Testis (tissue), 2 donors: Measurements from ENCODE around the gene CCDC152.

ENCODE experiments used
- POLR2A ChIP-seq: fragments of 450-650 bp; IDR thresholded peaks from one replicate; pipeline ENCODE4 v1.6.1; 2017; ENCODE audit warnings: antibody characterized with exemption, mild to moderate bottlenecking, moderate library complexity
- TF ChIP-seq, protein P1 (sequence below), 3 experiments: fragments of 450-650 bp in 2 of 3; fragments of 200-600 bp in 1 of 3; sonication (generic) in 1 of 3; IDR thresholded peaks; one replicate each; pipeline ENCODE4 v1.5.1; 2016 to 2019; ENCODE audit warnings: antibody characterized with exemption in 3 of 3, mild to moderate bottlenecking in 2 of 3, moderate library complexity in 1 of 3

DNA sequence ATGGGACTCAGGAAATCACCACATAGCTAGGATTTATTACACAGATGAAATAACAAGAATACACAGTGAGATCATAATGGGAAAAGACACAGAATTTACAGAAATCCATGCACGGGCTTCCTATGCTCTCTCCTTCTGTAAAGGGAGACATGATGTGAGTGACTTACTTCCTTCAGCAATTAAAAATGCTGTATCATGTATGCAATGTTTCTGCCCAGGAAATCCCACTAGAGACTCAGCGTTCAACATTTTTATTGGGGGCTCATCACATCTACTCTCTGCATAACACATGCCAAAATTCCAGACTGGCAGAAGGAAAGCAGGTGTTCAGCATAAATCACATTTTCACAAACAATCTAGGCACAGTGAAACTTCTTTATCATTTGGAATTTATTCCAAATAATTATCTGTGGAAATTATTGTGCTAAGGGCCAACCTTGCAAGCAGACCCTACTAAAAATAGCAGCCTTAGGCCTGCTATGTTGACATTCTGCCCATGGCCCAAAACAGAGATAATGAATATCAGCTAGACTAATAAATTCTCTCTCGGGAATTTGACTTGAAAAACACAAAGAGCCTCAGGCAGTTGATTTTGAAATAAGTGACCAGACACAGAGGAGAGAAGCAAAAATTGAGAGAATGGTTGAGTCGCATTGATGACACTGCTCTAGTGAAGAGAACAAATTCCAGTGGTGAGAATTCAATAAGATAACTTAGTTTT is 86.5 kb downstream of the CCDC152 start:
- TF ChIP-seq, protein P1, sequence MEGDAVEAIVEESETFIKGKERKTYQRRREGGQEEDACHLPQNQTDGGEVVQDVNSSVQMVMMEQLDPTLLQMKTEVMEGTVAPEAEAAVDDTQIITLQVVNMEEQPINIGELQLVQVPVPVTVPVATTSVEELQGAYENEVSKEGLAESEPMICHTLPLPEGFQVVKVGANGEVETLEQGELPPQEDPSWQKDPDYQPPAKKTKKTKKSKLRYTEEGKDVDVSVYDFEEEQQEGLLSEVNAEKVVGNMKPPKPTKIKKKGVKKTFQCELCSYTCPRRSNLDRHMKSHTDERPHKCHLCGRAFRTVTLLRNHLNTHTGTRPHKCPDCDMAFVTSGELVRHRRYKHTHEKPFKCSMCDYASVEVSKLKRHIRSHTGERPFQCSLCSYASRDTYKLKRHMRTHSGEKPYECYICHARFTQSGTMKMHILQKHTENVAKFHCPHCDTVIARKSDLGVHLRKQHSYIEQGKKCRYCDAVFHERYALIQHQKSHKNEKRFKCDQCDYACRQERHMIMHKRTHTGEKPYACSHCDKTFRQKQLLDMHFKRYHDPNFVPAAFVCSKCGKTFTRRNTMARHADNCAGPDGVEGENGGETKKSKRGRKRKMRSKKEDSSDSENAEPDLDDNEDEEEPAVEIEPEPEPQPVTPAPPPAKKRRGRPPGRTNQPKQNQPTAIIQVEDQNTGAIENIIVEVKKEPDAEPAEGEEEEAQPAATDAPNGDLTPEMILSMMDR (IDR thresholded peaks at IDR 0.05): no peak
- no peak for TF ChIP-seq POLR2A
